RWPE2 (cell line): ENCODE results near the gene PPP1R14C.

Experiments used
- ATAC-seq: fragments of 200-7000 bp; cut with Tn5 transposase; 3 replicates; pipeline ENCODE4 v1.9.1; 2021; ENCODE audit warnings: low read depth
- DNase-seq: peaks from one replicate; pipeline ENCODE4 v3.0.0-alpha.2; 2020; ENCODE audit warnings: low spot score
- H3K27ac ChIP-seq: fragments of 450-650 bp; 2 replicates; pipeline ENCODE4 v1.5.1; 2017; ENCODE audit warnings: mild to moderate bottlenecking; ENCODE audit not compliant: poor library complexity, severe bottlenecking
- H3K27me3 ChIP-seq: fragments of 250-450 bp; sonication (Bioruptor Pico); 2 replicates; pipeline ENCODE4 v1.5.1; 2021; ENCODE audit warnings: mild to moderate bottlenecking, moderate library complexity; ENCODE audit not compliant: insufficient read depth, poor library complexity, severe bottlenecking
- H3K36me3 ChIP-seq: fragments of 250-450 bp; sonication (Bioruptor Pico); 2 replicates; pipeline ENCODE4 v1.5.1; 2020; ENCODE audit warnings: low read depth, mild to moderate bottlenecking, moderate library complexity
- H3K4me1 ChIP-seq: fragments of 250-450 bp; sonication (Bioruptor Pico); 2 replicates; pipeline ENCODE4 v1.5.1; 2021; ENCODE audit warnings: mild to moderate bottlenecking, moderate library complexity; ENCODE audit not compliant: insufficient read depth, poor library complexity, severe bottlenecking
- H3K4me3 ChIP-seq: fragments of 250-450 bp; sonication (Bioruptor Pico); 2 replicates; pipeline ENCODE4 v1.5.1; 2021; ENCODE audit warnings: mild to moderate bottlenecking, moderate library complexity; ENCODE audit not compliant: severe bottlenecking
- H3K9me3 ChIP-seq: fragments of 250-450 bp; sonication (Bioruptor Pico); 2 replicates; pipeline ENCODE4 v1.5.1; 2021; ENCODE audit warnings: mild to moderate bottlenecking, moderate library complexity; ENCODE audit not compliant: severe bottlenecking
- TF ChIP-seq, protein P1 (sequence below): fragments of 450-650 bp; IDR thresholded peaks from one replicate; pipeline ENCODE4 v1.5.1; 2017; ENCODE audit warnings: mild to moderate bottlenecking, moderate library complexity; ENCODE audit not compliant: poor library complexity, severe bottlenecking

The PPP1R14C gene

GRCh38 chr6:150271501-150272263 lies 128.8 kb downstream of the PPP1R14C start:
- ATAC-seq (no peak), DNase-seq (no peak)
- H3K4me3 ChIP-seq: no peak overlapping the region
- H3K27ac ChIP-seq: peak overlapping the region; percentile 99
- H3K9me3 ChIP-seq: no peaks in the 10 kb centered on the region
- TF ChIP-seq, protein P1, sequence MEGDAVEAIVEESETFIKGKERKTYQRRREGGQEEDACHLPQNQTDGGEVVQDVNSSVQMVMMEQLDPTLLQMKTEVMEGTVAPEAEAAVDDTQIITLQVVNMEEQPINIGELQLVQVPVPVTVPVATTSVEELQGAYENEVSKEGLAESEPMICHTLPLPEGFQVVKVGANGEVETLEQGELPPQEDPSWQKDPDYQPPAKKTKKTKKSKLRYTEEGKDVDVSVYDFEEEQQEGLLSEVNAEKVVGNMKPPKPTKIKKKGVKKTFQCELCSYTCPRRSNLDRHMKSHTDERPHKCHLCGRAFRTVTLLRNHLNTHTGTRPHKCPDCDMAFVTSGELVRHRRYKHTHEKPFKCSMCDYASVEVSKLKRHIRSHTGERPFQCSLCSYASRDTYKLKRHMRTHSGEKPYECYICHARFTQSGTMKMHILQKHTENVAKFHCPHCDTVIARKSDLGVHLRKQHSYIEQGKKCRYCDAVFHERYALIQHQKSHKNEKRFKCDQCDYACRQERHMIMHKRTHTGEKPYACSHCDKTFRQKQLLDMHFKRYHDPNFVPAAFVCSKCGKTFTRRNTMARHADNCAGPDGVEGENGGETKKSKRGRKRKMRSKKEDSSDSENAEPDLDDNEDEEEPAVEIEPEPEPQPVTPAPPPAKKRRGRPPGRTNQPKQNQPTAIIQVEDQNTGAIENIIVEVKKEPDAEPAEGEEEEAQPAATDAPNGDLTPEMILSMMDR: no peak
- H3K36me3 ChIP-seq: no peaks in the 10 kb centered on the region
- H3K27me3 ChIP-seq: no peaks in the 10 kb centered on the region
- H3K4me1 ChIP-seq: peaks cover 65% of the 10 kb centered on the region

- H3K27ac ChIP-seq: peak overlapping the region; percentile 99
- TF ChIP-seq, protein P1: no peak
- no peaks in the 10 kb centered on the region for H3K36me3 ChIP-seq
- ATAC-seq: peak; percentile 63
- no peak overlapping the region for H3K4me3 ChIP-seq
- H3K27me3 ChIP-seq: no peaks in the 10 kb centered on the region
- H3K4me1 ChIP-seq: peaks cover 58% of the 10 kb centered on the region
- peak; percentile 88 for DNase-seq
- no peaks in the 10 kb centered on the region for H3K9me3 ChIP-seq
Measured at GRCh38 chr6:150272264-150272975, 129.6 kb downstream of the PPP1R14C start.

DNA sequence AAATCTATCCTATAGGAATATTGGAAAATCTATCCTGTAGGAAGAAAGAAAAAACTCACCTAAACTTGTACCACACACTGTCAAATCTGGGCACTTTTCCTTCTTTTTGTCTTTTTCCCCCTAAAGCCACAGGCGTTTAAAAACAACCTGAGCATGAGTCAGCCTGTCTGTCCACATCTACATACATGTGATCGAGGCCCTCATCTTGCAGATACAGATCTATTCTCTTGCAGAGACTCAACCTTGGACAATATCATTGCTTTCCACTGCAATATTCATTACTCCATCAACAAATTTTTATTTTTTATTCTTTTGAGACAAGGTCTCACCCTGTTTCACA lies 130.1 kb downstream of the PPP1R14C start:
- TF ChIP-seq, protein P1: no peak
- Histone ChIP-seq H3K9me3 (no peaks in the 10 kb centered on the region), H3K4me3 (no peak overlapping the region), H3K4me1 (peaks cover 53% of the 10 kb centered on the region), H3K36me3 (no peaks in the 10 kb centered on the region), H3K27ac (peak overlapping the region; percentile 99), H3K27me3 (no peaks in the 10 kb centered on the region)
- ATAC-seq (no peak; the same call in 2 of the 3 replicates), DNase-seq (no peak)

GRCh38 chr6:150273457-150274309 lies 130.8 kb downstream of the PPP1R14C start:
- ATAC-seq: no peak
- H3K9me3 ChIP-seq: no peaks in the 10 kb centered on the region

More at GRCh38 chr6:150273457-150274309, 130.8 kb downstream of the PPP1R14C start:
- H3K27me3 ChIP-seq: no peaks in the 10 kb centered on the region
- H3K4me1 ChIP-seq: peaks cover 45% of the 10 kb centered on the region
- no peak overlapping the region for H3K4me3 ChIP-seq
- H3K36me3 ChIP-seq: no peaks in the 10 kb centered on the region
- peak overlapping the region; percentile 99 for H3K27ac ChIP-seq
- DNase-seq: no peak
- TF ChIP-seq, protein P1: no peak
